PC-9 (cell line): ENCODE data around the gene ACTN1. TPM values are rescaled to one million over a fixed set of nuclear protein-coding genes. Genes with fewer than 3 reads are reported as not detected.

Experiments
- BruUV-seq: library from RNA; stranded (reverse); fragments of 400-500 nt; replicated peaks from 2 replicates; lab custom pipeline; 2021; lab: Mats Ljungman, UMichigan
- CTCF ChIA-PET: fragments of 300-600 bp; sonication (Branson Sonifier 250); formaldehyde crosslinking; loops from one replicate; lab custom pipeline; 2022; ENCODE audit warnings: antibody characterized with exemption; lab: Charles Lee
- POLR2A ChIA-PET: fragments of 300-600 bp; sonication (Branson Sonifier 250); formaldehyde crosslinking; loops from one replicate; lab custom pipeline; 2022; ENCODE audit warnings: antibody characterized with exemption; ENCODE audit not compliant: unreplicated experiment; lab: Charles Lee
- DNase-seq, 2 experiments: peaks; one replicate each; pipeline versions ENCODE4 v3.0.0 to v3.0.0-alpha.2; 2015 to 2022; ENCODE audit warnings: mixed read lengths in 1 of 2
- H2AFZ ChIP-seq: fragments of 200-600 bp; sonication (generic); 2 replicates; pipeline ENCODE4 v1.8.1; 2017; ENCODE audit warnings: antibody characterized with exemption
- H3F3A ChIP-seq: fragments of 200-600 bp; sonication (generic); 2 replicates; pipeline ENCODE4 v1.8.1; 2017; ENCODE audit warnings: antibody characterized with exemption, mild to moderate bottlenecking, low read depth; ENCODE audit not compliant: insufficient read depth
- H3K27ac ChIP-seq: fragments of 200-600 bp; sonication (generic); 2 replicates; pipeline ENCODE4 v1.6.1; 2016; ENCODE audit warnings: mixed run types
- H3K27me3 ChIP-seq: fragments of 200-600 bp; sonication (generic); 2 replicates; pipeline ENCODE4 v1.6.1; 2016; ENCODE audit warnings: low read depth, mixed run types; ENCODE audit not compliant: insufficient read depth
- H3K36me3 ChIP-seq: fragments of 200-600 bp; sonication (generic); 2 replicates; pipeline ENCODE4 v1.6.1; 2016; ENCODE audit warnings: low read depth, mixed run types
- H3K4me1 ChIP-seq: fragments of 200-600 bp; sonication (generic); replicated peaks from 2 replicates; pipeline ENCODE4 v1.6.1; 2016; ENCODE audit warnings: mixed run types; ENCODE audit not compliant: insufficient read depth
- H3K4me2 ChIP-seq: fragments of 200-600 bp; sonication (generic); 2 replicates; pipeline ENCODE4 v1.6.1; 2017; ENCODE audit warnings: mixed run types
- H3K4me3 ChIP-seq: fragments of 200-600 bp; sonication (generic); 2 replicates; pipeline ENCODE4 v1.6.1; 2016; ENCODE audit warnings: mixed run types
- H3K79me2 ChIP-seq: fragments of 200-600 bp; sonication (generic); 2 replicates; pipeline ENCODE4 v1.6.1; 2017; ENCODE audit warnings: low read depth, mixed run types
- H3K9me2 ChIP-seq: fragments of 200-600 bp; sonication (generic); 2 replicates; pipeline ENCODE4 v1.8.1; 2017; ENCODE audit warnings: mild to moderate bottlenecking; ENCODE audit not compliant: insufficient read depth
- H3K9me3 ChIP-seq: fragments of 200-600 bp; sonication (generic); 2 replicates; pipeline ENCODE4 v1.8.1; 2016; ENCODE audit warnings: low read depth; ENCODE audit not compliant: insufficient read depth
- H4K20me1 ChIP-seq: fragments of 200-600 bp; sonication (generic); 2 replicates; pipeline ENCODE4 v1.8.1; 2017; ENCODE audit not compliant: insufficient read depth
- CTCF ChIP-seq: fragments of 200-600 bp; sonication (generic); conservative IDR thresholded peaks from 2 replicates; pipeline ENCODE4 v1.6.1; 2017; ENCODE audit warnings: mixed run types, antibody characterized with exemption, mild to moderate bottlenecking, moderate library complexity
- EZH2 ChIP-seq: fragments of 200-600 bp; sonication (generic); IDR thresholded peaks from 2 replicates; pipeline ENCODE4 v1.8.0; 2017; ENCODE audit warnings: antibody characterized with exemption, low read depth
- intact Hi-C: fragments of 100-400 bp; cut with micrococcal nuclease; formaldehyde crosslinking; loops from one replicate; pipeline ENCODE4 v1.10.0; 2022; ENCODE audit not compliant: unreplicated experiment
- total RNA-seq: library from RNA; stranded (reverse); gene quantifications from 2 replicates; pipeline ENCODE4 v1.2.3, GENCODE V29; 2021

ACTN1 gene
- total RNA-seq, 1 experiment from 2014 or later, result 314 TPM

- ChIA-PET POLR2A (no interaction called here), CTCF (no interaction called here)
- no peak overlapping the region for H3K27ac ChIP-seq
- intact Hi-C loops, result no loop called here
- DNase-seq, result no peak
- H3K9me3 ChIP-seq, result no peaks in the 10 kb centered on the region
- no peak overlapping the region for H3K4me2 ChIP-seq
- BruUV-seq, result no TSS peak
- H2AFZ ChIP-seq, result no peak overlapping the region
- H3K27me3 ChIP-seq, result no peaks in the 10 kb centered on the region
- H3K36me3 ChIP-seq, result no peaks in the 10 kb centered on the region
- no peak overlapping the region for H3K4me3 ChIP-seq
- no peaks in the 10 kb centered on the region for H4K20me1 ChIP-seq
- H3K79me2 ChIP-seq, result no peaks in the 10 kb centered on the region
- no peak for TF ChIP-seq EZH2
- no peak for TF ChIP-seq CTCF
- peaks cover 13% of the 10 kb centered on the region; the same call in 1 of the 2 replicates for H3F3A ChIP-seq
- no peaks in the 10 kb centered on the region for H3K9me2 ChIP-seq
- peaks cover 16% of the 10 kb centered on the region for H3K4me1 ChIP-seq
Measured at GRCh38 chr14:69017706-69018105, 38.6 kb upstream of the ACTN1 start.

DNA sequence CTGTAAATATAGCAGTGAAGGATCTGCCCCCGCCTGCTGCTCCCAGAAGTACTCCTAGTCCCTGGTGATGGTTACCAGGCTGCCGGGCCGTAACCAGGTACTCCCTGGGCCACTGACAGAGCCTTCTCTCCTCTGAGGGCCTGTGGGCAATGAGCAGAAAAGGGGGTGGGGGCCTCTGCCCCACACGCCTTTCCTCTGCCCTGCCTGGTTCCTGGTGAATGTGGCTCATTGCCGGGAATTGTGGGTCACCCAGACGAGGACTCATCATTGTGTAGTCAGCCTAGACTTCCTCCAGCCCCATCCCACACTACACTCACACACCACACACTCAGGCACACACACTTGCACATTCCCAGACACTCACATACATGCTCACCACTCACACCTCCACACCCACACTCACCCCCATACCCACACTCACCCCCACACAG is 35.7 kb upstream of the ACTN1 start:
- H3K27me3 ChIP-seq, result no peaks in the 10 kb centered on the region
- no TSS peak for BruUV-seq
- DNase-seq, result no peak
- H3K9me3 ChIP-seq, result no peaks in the 10 kb centered on the region
- H3K79me2 ChIP-seq, result no peaks in the 10 kb centered on the region
- intact Hi-C loops, result no loop called here
- peaks cover 28% of the 10 kb centered on the region for H3K4me1 ChIP-seq
- no peaks in the 10 kb centered on the region for H3K36me3 ChIP-seq
- ChIA-PET CTCF (interaction anchor here (0.6 kb wide), 1 partner anchor 546 kb away, joined by 3 read pairs; no protein-coding TSS in a partner anchor), POLR2A (no interaction called here)
- no peak overlapping the region for H3K4me2 ChIP-seq
- no peaks in the 10 kb centered on the region for H4K20me1 ChIP-seq
- H3K9me2 ChIP-seq, result no peaks in the 10 kb centered on the region
- no peak overlapping the region for H3K4me3 ChIP-seq
- peaks cover 20% of the 10 kb centered on the region; the same call in 1 of the 2 replicates for H3F3A ChIP-seq
- no peak overlapping the region for H2AFZ ChIP-seq
- no peak for TF ChIP-seq EZH2
- TF ChIP-seq CTCF, result no peak
- no peak overlapping the region for H3K27ac ChIP-seq

DNA sequence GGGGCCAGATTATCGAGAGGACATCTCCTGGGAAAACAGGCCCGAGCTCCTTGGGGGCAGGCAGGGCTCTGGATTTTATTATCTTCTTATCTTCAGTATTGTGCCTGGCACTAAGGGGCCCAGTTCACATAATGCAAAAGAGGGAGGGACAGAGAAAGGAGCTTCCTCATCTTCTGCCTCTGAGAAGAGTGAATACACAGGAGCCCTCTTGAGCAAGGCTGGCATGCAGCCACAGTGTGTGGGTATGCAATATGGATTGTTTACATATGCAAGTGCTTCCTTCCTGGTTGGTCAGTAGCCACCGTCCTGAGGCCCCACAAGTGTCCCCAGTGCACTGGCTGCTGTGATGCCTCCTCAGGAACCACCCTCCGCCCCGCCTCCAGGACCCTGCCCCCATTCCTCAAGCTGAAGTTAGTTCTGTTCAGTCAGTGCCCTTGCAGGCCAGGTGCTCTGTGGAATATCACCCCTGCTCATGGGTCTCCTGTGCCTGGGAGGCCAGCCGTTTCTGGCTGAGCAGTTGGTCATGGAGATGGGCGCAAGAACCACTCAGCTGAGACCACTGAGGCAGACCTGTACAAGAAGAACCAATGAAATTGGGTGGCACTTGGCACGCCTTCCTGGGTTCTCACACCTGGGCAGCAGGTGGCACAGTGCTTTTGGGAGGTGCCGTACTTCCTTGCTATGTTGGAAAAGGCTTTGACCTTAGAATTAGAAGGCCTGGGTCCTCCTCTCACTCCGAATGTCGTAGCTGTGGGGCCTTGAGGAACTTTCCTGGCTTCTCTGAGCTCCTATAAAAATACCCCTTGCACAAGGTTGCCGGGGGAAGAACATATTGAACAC is 35.1 kb upstream of the ACTN1 start:
- H3K79me2 ChIP-seq, result no peaks in the 10 kb centered on the region
- DNase-seq, result peak; percentile 83 to 98
- H3K9me3 ChIP-seq, result no peaks in the 10 kb centered on the region
- no peak overlapping the region for H3K4me3 ChIP-seq
- POLR2A ChIA-PET, result interaction anchor here (0.6 to 0.8 kb wide), 4 partner anchors 9 to 82 kb away, joined by 4 to 10 read pairs (median 4); no protein-coding TSS in a partner anchor
- H3K4me2 ChIP-seq, result peak overlapping the region; percentile 24
- intact Hi-C loops, result no loop called here
- BruUV-seq, result no TSS peak
- no peak overlapping the region for H2AFZ ChIP-seq
- peaks cover 20% of the 10 kb centered on the region; the same call in 1 of the 2 replicates for H3F3A ChIP-seq
- peaks cover 28% of the 10 kb centered on the region for H3K4me1 ChIP-seq
- H3K27ac ChIP-seq, result no peak overlapping the region
- no peaks in the 10 kb centered on the region for H3K9me2 ChIP-seq
- no peak for TF ChIP-seq CTCF
- TF ChIP-seq EZH2, result no peak
- CTCF ChIA-PET, result interaction anchor here (0.6 to 1.0 kb wide), 3 partner anchors 76 to 545 kb away, joined by 3 read pairs; no protein-coding TSS in a partner anchor
- H3K27me3 ChIP-seq, result no peaks in the 10 kb centered on the region
- H4K20me1 ChIP-seq, result no peaks in the 10 kb centered on the region
- no peaks in the 10 kb centered on the region for H3K36me3 ChIP-seq
